ENCODE data around the gene TRABD2A.

DNA sequence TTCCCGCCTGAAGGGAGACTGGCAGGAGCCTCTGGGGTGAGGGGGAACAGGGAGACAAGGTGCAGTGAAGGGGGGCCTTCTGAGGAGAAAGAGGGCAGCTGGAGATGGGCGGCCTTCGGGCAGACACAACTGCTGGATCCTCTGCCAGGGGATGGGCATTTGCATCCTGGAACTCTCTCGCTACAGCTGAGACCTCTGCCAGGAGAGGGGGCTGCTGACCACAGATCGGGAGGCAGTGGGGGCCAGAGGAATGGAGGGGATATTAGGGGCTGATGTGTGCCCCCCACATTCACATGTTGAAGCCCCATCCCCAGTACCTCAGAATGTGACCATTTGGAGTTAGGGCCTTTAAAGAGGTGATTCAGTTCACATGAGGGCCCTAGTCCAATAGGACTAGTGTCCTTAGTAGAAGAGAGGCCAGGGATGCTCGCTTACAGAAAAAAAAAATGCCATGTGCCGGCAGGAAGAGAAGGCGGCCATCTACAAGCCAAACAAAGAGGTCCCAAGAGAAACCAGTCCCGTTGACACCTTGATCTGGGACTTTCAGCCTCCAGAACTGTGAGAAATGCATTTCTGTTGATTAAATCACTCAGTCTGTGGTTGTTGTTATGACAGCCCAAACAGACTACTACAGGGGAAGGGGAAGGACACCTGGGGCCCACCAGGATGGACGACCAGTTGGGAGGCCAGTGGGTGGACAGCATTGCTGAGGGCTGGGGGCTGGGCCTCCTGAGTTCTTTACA, 50.0 kb downstream of the TRABD2A start:
- TF ChIP-seq, protein P1, sequence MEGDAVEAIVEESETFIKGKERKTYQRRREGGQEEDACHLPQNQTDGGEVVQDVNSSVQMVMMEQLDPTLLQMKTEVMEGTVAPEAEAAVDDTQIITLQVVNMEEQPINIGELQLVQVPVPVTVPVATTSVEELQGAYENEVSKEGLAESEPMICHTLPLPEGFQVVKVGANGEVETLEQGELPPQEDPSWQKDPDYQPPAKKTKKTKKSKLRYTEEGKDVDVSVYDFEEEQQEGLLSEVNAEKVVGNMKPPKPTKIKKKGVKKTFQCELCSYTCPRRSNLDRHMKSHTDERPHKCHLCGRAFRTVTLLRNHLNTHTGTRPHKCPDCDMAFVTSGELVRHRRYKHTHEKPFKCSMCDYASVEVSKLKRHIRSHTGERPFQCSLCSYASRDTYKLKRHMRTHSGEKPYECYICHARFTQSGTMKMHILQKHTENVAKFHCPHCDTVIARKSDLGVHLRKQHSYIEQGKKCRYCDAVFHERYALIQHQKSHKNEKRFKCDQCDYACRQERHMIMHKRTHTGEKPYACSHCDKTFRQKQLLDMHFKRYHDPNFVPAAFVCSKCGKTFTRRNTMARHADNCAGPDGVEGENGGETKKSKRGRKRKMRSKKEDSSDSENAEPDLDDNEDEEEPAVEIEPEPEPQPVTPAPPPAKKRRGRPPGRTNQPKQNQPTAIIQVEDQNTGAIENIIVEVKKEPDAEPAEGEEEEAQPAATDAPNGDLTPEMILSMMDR (IDR thresholded peaks at IDR 0.05): no peak
- TF ChIP-seq POLR2A (IDR thresholded peaks at IDR 0.05): no peak
- no peak for TF ChIP-seq POLR2AphosphoS5 (IDR thresholded peaks at IDR 0.05)
- TF ChIP-seq EP300 (IDR thresholded peaks at IDR 0.05): no peak
